Transverse colon (tissue), 4 donors: Measurements from ENCODE around the gene MYOCD. TPM values are rescaled to one million over a fixed set of nuclear protein-coding genes. Genes with fewer than 3 reads are reported as not detected.
A peak's percentile ranks its signal among the peaks of the same experiment; 100 is the strongest.

ENCODE experiments used
- DNase-seq: peaks from one replicate; pipeline ENCODE4 v3.0.0-alpha.2; 2019
- H3K27ac ChIP-seq, 4 donors: fragments of 200-600 bp; sonication (generic); 2 replicates each; pipeline ENCODE4 v1.5.1; 2016 to 2018; ENCODE audit warnings: inconsistent platforms in 4 of 4
- H3K27me3 ChIP-seq: fragments of 200-600 bp; sonication (generic); 2 replicates; pipeline ENCODE4 v1.5.1; 2017; ENCODE audit warnings: inconsistent platforms
- H3K36me3 ChIP-seq, 4 donors: fragments of 200-600 bp; sonication (generic); 2 replicates each; pipeline ENCODE4 v1.5.1; 2017 to 2019; ENCODE audit warnings: inconsistent platforms in 4 of 4
- H3K4me1 ChIP-seq, 4 donors: fragments of 200-600 bp; sonication (generic); 2 replicates each; pipeline ENCODE4 v1.5.1; 2017 to 2020; ENCODE audit warnings: inconsistent platforms in 4 of 4
- H3K4me3 ChIP-seq, 4 donors: fragments of 200-600 bp; sonication (generic); 1 replicate in 1 of 4; 2 replicates in 3 of 4; pipeline versions ENCODE4 v1.5.1 to v1.6.1; 2017 to 2019; ENCODE audit warnings: inconsistent platforms in 4 of 4
- H3K9me3 ChIP-seq, 2 donors: fragments of 200-600 bp; sonication (generic); 2 replicates each; pipeline ENCODE4 v1.5.1; 2017 to 2019; ENCODE audit warnings: inconsistent platforms in 2 of 2
- EP300 ChIP-seq: sonication (generic); formaldehyde crosslinking; IDR thresholded peaks from one replicate; pipeline ENCODE4 v1.6.1; 2017; ENCODE audit warnings: antibody characterized with exemption, low read depth
- POLR2A ChIP-seq: fragments of 450-650 bp; IDR thresholded peaks from one replicate; pipeline ENCODE4 v1.6.1; 2016; ENCODE audit warnings: antibody characterized with exemption, mild to moderate bottlenecking, moderate library complexity
- POLR2AphosphoS5 ChIP-seq, 3 donors: sonication (generic); formaldehyde crosslinking; IDR thresholded peaks; one replicate each; pipeline ENCODE4 v1.6.1; 2016; ENCODE audit warnings: antibody characterized with exemption in 3 of 3
- WGBS, 2 donors: methylation state at CpG; one replicate each; pipeline ENCODE4 v1.1.5; 2018; ENCODE audit warnings: low coverage in 1 of 2; 5-methylcytosine and 5-hydroxymethylcytosine counted together
- in situ Hi-C, 4 donors: fragments of 200-750 bp; cut with MboI; loops; one replicate each; pipeline versions ENCODE4 v1.15.0 to v1.15.1; 2017; ENCODE audit warnings: low sequenced_read_pairs in 3 of 4, low pct_ligation_motif_present in 1 of 4, low pct_unique_long_range_greater_than_20kb in 1 of 4
- intact Hi-C: fragments of 100-400 bp; cut with DNase I; formaldehyde crosslinking; loops from one replicate; pipeline ENCODE4 v1.15.1; 2023; ENCODE audit warnings: low total_unique reads
- total RNA-seq, 4 donors: library from RNA; depleted of rRNA; stranded (reverse); fragments of >200 nt; gene quantifications; one replicate each; pipeline ENCODE4 v1.1.0, GENCODE V29; 2016
- TF ChIP-seq, protein P1 (sequence below), 5 experiments: fragments of 200-600 bp in 3 of 5; fragments of 450-650 bp in 2 of 5; sonication (generic) in 3 of 5; IDR thresholded peaks; 1 replicate in 2 of 5; 2 replicates in 3 of 5; pipeline ENCODE4 v1.5.1; 2016 to 2017; ENCODE audit warnings: antibody characterized with exemption in 5 of 5, inconsistent platforms in 3 of 5, mild to moderate bottlenecking in 2 of 5, moderate library complexity in 1 of 5

MYOCD gene
- total RNA-seq, 4 donors from 2014 or later = 15.9 to 59.1 (median 35.0) TPM

DNA sequence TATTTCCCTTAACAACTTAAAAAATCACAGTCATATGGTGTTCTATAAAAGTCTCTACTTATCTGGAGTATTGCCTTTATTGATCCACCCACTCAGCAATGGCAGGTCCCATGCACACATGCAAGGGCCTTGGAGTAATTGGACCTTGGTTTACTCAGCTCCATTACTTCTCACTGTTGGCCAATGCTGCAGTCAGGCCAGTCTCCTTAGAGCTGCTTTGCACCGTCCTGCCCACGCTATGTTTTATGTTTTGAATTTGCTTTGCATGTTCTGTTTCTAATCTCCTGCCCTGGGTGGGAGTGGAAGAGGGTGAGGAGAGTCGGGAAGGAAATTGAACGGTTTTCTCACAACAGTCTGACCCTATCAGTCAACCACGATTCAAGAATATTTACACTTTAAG is 147.2 kb downstream of the MYOCD start:
- DNase-seq = no peak
- in situ Hi-C loops = loop anchor here in 1 of 4 donors (25.0 kb wide), 1 partner anchor 101 kb away; no protein-coding TSS in a partner anchor
- WGBS, 2 donors = 33 to 58% methylated on average over 4 to 5 of the region's 5 CpGs

GRCh38 chr17:12813664-12814063 is 148.0 kb downstream of the MYOCD start:
- H3K9me3 ChIP-seq = peaks cover 0 to under 1% of the 10 kb centered on the region in 2 donors
- in situ Hi-C loops = loop anchor here in 1 of 4 donors (25.0 kb wide), 1 partner anchor 101 kb away; no protein-coding TSS in a partner anchor
- no peak for DNase-seq
- no peak overlapping the region for H3K27ac ChIP-seq
- peaks cover 0 to 24% (median 11%) of the 10 kb centered on the region in 4 donors for H3K4me1 ChIP-seq
- intact Hi-C loops = no loop called here
- H3K27me3 ChIP-seq = no peaks in the 10 kb centered on the region
- H3K36me3 ChIP-seq = no peaks in the 10 kb centered on the region
- TF ChIP-seq EP300 (no peak), POLR2A (no peak), POLR2AphosphoS5 (IDR thresholded peaks at IDR 0.05) (no peak)
- TF ChIP-seq, protein P1, sequence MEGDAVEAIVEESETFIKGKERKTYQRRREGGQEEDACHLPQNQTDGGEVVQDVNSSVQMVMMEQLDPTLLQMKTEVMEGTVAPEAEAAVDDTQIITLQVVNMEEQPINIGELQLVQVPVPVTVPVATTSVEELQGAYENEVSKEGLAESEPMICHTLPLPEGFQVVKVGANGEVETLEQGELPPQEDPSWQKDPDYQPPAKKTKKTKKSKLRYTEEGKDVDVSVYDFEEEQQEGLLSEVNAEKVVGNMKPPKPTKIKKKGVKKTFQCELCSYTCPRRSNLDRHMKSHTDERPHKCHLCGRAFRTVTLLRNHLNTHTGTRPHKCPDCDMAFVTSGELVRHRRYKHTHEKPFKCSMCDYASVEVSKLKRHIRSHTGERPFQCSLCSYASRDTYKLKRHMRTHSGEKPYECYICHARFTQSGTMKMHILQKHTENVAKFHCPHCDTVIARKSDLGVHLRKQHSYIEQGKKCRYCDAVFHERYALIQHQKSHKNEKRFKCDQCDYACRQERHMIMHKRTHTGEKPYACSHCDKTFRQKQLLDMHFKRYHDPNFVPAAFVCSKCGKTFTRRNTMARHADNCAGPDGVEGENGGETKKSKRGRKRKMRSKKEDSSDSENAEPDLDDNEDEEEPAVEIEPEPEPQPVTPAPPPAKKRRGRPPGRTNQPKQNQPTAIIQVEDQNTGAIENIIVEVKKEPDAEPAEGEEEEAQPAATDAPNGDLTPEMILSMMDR (IDR thresholded peaks at IDR 0.05) = no peak
- no peak overlapping the region for H3K4me3 ChIP-seq
- 86 to 91% methylated on average over 5 to 9 of the region's 9 CpGs for WGBS, 2 donors

More for the DNA sequence above, 147.2 kb downstream of the MYOCD start:
- TF ChIP-seq, protein P1 (IDR thresholded peaks at IDR 0.05) = no peak
- TF ChIP-seq EP300 (no peak), POLR2AphosphoS5 (IDR thresholded peaks at IDR 0.05) (no peak), POLR2A (no peak)
- intact Hi-C loops = no loop called here
- Histone ChIP-seq H3K36me3 (no peaks in the 10 kb centered on the region), H3K4me3 (no peak overlapping the region), H3K27ac (no peak overlapping the region), H3K27me3 (no peaks in the 10 kb centered on the region), H3K9me3 (peaks cover 0 to 3% of the 10 kb centered on the region in 2 donors), H3K4me1 (peaks cover 0 to 24% (median 11%) of the 10 kb centered on the region in 4 donors)

DNA sequence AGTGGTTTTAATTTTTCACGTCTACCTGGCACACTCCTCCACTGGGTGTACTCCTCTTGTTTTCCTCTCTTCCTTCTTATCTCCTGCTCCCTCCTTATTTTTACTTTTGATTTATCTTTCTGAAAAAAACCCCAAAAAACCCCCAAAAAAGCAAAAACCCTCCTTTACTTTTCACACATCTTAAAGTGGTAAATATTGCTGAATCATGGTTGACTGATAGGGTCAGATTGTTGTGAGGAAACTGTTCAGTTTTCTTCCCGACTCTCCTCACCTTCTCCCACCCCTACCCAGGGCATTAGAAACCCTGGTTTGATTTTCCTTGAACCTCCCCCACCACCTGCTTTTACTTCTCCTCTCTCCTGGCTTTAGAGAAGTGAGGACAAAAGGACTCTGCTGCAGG is 149.0 kb downstream of the MYOCD start:
- intact Hi-C loops = no loop called here
- peak overlapping the region; percentile 39 to 65 (median 48) for H3K27ac ChIP-seq
- H3K36me3 ChIP-seq = no peaks in the 10 kb centered on the region
- WGBS, 2 donors = 64 to 70% methylated on average over 2 of the region's 2 CpGs
- in situ Hi-C loops = loop anchor here in 1 of 4 donors (25.0 kb wide), 1 partner anchor 102 kb away; no protein-coding TSS in a partner anchor
- no peak overlapping the region for H3K4me3 ChIP-seq
- H3K9me3 ChIP-seq = no peaks in the 10 kb centered on the region
- no peak for TF ChIP-seq POLR2AphosphoS5 (IDR thresholded peaks at IDR 0.05)
- TF ChIP-seq POLR2A = no peak
- no peak for TF ChIP-seq EP300
- TF ChIP-seq, protein P1 (IDR thresholded peaks at IDR 0.05) = no peak
- H3K4me1 ChIP-seq = peaks cover 0 to 24% (median 12%) of the 10 kb centered on the region in 4 donors
- no peak for DNase-seq
- H3K27me3 ChIP-seq = no peaks in the 10 kb centered on the region

- WGBS, 2 donors = 44 to 52% methylated on average over 3 of the region's 3 CpGs
- H3K36me3 ChIP-seq = no peaks in the 10 kb centered on the region
- H3K27ac ChIP-seq = peak overlapping the region; percentile 39 to 65 (median 48)
- DNase-seq = no peak
- no peak for TF ChIP-seq POLR2A
- no peak for TF ChIP-seq EP300
- TF ChIP-seq, protein P1 (IDR thresholded peaks at IDR 0.05) = no peak
- no peak for TF ChIP-seq POLR2AphosphoS5 (IDR thresholded peaks at IDR 0.05)
- no peak overlapping the region for H3K4me3 ChIP-seq
- intact Hi-C loops (no loop called here), in situ Hi-C loops (loop anchor here in 1 of 4 donors (25.0 kb wide), 1 partner anchor 103 kb away; no protein-coding TSS in a partner anchor)
- no peaks in the 10 kb centered on the region for H3K27me3 ChIP-seq
- peaks cover 0 to 29% (median 16%) of the 10 kb centered on the region in 4 donors for H3K4me1 ChIP-seq
- H3K9me3 ChIP-seq = no peaks in the 10 kb centered on the region
These were observed 150.0 kb downstream of the MYOCD start for GRCh38 chr17:12815642-12816141.

Other genes with a start within 250 kb of the MYOCD start
- gene ARHGAP44, start 123.6 kb downstream of the MYOCD start, total RNA-seq = 100 to 1,000 TPM in 1 of 4 donors, 10 to 100 TPM in 3; 29.2 to 107 (median 53.9) TPM